GM19238 (cell line): ENCODE measurements around the gene HOXD9.

ENCODE experiments used
- DNase-seq: peaks from one replicate; pipeline ENCODE4 v3.0.0; 2011; ENCODE audit warnings: low spot score; ENCODE audit not compliant: insufficient read length

HOXD9 gene

DNA sequence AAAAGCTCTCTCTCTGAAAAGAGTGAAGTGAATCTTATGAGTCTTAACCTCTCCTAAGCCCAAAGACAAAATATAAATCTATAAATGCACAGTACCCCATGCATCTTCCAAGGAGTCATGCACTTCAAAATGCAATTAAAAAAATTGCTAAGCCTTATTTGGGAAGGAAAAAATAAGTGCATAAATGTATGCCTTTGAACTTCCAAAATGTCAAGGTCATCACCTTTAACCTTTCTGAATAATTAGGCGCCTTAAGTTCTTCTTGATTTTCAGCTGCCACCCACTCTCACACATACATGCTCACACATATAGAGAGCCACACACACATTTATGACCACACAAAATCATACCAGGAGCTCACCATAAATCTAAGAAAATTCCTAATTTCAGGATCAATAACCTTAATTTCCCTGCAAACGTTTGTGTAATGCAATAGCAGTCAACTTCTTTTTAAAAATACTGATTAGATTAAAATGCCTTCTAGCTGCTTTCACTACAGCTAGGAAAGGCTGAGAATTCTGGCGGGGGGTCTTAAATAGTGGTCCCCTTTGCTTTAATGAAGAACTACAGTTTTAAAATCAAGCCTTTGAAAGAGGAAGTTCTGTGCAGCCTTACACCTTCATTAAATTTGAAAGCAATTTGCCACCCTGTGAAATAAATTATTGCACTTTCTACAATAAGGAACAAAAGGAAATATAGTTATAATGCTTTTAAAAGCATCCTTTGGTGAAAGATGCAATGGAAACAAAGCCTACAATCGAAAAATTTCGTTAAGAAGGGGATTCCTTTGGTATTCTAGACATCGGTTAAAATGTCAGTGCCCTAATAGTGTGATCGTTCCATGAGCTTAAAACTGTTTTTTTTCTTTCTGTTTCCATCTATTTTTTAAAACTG is 11.9 kb upstream of the HOXD9 start:
- DNase-seq, result no peak

DNA sequence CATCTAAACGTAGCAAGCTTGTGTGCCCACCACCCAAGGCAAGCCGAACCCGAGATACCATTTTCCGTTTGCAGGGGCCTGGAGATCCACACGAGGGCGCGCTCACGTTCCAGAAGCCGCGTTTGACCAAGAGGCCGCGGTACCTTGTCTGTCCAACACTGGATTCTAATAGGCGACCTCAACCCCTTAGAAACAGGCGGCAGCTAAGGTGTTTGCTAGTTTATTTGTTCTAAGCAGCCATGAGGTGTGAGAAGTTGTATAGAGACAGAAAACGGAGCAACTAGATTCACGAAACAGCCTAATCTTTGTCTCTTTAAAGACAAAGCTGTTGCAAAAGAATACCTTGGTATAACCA is 11.2 kb upstream of the HOXD9 start:
- no peak for DNase-seq

DNA sequence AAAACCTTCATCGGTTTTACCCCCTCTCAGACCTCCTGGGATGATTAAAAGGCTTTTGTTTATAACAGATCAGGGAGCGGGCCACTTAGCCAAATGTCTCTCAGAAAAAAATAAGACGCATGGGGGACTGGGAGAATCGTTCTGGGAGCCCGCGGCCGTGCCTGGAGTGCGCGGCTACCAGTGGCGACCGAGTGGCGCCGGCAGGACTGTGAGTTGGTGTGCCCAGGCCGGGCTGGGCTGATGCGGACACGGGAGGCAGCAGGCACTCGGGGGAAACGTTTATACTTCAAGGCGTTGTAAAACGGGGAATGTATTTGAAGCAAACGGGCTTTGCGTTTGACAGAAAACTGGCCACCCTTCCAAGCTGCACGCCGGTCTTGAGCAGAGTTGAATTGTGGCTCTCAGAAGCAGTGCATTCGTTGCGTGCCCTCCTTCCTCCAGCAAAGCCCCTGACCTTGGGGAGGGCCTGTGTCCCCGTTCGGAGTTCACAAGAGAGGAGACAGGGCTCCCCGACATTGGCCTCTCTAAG is 10.6 kb upstream of the HOXD9 start:
- DNase-seq, result no peak

DNA sequence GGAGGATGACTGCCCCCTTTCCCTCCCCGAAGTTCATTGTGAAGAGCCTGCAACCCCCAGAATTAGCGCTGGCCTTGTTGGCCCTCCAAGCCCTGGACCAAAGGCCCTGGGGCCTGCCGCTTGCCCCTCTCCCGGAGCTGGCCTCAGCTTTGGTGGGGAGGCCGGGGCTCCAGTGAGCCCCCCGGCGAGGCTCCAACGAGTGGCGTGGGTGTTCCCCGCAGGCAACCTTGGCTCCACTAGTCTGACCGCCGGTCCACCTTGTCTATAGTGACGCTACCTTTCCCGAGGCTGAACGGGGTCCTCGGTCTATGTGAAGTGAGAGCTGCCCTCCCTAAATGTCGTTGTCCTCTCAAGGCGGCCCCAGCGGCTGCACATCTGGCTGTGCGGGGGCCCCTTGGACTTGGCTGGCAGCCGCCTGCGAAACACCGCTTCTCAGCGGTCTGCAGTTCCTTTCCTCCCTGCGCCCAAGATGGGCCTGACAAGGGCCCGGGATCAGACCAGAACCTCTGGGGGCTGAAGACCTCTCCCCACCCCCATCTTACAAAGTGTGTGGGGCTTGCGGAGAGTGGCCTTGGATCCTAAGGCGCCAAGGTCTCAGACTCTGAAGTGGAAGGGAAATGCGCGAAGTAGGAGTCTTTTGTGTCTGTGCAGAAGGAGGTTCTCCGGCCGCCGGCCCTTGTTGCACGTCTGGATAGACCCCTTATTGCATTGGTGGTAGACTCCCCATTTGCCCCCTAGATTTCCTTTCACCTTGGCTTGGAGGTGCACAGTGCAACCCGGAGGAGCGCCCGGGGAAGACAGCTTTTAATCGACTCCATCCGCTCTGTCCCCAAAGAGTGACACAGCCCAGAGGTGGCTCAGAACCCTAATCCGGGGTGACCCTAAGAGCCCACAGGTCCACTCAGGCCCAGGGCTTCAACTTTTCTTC is 9.9 kb upstream of the HOXD9 start:
- DNase-seq, result no peak

DNA sequence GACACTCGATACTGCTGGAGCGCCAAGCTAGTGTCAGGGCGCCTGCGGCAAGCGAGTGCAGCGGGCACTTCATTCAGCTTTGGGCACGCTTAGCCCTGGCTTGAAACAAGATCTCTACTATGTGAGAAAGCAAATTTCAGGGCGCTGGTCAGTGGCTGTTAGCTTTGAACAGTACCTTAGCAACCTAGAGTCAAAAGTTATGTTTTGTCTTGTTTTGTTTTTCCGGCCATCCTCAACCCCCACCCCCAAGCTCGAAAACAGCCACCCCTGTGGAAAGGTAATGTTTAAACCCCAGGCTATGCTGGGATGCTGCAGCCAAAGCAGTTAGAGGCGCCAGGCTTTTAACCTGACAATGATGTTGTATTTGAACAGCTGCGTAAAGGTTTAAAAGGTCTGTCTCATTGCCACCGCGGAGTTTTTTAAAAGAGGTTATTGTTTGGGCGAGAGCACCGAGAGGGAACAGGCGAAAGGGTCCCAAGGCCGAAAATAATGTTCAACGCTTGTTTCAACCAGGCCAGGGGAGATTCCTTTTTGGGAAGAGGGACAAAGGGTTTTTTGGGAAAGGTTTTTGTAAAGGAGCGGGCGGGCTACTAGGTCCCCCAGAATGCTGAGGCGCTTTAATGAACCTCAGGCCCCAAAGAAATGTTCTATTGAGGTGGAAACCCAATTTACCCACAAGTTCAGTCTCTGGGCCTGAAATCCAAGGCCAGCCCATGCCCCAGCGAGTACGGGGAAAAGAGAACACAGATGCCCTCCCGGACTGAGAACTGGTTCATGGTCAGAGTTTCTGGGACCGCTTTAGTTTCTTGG is 8.2 kb upstream of the HOXD9 start:
- no peak for DNase-seq

DNA sequence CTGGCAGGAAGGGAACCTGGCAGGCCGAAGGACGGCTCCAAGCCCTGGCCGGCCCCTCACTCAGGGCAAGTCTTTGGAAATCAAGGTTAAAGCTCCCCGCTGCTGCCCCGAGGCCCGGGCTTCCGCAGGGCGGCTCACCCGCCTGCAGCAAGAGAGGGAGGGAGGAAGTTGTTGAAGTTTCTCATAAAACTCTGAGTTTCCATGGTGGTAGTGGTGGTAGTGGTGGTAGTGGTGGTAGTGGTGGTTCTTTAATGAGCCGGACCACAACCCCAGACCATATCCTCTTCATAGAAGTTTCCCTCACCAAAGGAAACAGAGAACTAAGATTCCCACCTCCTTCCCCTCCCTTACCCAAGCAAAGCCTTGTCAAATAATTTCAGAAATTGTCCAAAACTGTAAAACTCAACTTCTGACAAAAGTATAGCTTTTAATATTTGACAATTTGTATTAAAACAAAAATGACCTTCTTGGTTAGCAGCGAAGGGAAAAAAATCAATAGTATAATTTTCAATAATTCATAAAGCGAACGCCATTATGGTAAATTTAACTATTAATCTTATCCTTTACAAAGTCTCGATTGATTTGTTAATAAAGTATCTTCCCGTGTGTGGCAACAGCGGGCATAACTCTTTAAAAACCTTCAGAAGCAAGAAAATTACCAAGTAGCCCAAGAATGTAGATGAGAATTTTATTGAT is 7.4 kb upstream of the HOXD9 start:
- no peak for DNase-seq

DNA sequence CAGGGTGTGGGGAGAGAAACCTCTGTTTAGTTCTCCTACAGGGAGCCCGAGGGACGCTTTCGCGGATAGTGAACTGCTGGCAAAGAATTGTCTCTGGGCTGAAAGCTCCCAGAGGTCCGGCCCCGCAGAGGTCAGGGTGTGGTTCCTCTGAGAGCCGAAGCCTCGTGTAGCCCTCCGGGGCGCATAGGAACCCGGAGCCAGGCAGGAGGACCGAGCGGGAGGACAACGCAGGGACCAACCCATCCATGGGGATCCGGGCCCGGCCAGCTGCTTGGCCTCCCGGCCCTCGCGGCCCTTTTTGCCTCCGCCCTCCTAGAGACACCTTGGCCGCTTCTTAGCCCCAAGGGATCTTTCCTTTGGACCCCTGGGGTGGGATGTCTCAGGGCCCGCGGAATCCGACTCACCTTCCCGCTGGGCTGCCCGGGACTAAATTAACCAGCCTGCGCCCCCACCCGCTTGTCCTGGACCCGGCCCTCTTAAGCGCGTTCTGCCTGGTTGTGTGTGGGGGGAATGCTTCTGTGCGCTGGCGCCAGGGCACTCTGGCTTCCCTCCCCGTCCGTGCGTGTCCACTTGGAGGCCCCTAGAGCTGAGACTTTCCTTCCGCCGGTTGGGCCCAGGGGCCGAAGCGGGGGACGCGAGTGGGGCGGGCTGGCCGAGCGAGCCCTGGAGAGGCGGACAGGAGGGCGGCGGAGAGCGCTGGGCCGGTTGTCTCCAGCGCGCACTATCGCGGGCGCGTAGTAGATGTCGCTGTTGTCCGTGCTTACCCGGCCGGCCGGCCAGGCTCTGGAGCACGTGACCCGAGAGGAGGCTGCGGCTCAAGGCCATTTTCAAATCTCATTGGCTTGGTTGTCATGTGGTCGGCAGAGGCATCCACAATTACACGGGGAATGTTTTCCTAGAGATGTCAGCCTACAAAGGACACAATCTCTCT is 6.4 kb upstream of the HOXD9 start, which contains the start of gene HOXD10:
Gene HOXD10, plus strand, starts transcription at position 896 of the 931 bp plus-strand sequence. CDS start 56 bp downstream, outside the sequence.
- DNase-seq, result no peak

DNA sequence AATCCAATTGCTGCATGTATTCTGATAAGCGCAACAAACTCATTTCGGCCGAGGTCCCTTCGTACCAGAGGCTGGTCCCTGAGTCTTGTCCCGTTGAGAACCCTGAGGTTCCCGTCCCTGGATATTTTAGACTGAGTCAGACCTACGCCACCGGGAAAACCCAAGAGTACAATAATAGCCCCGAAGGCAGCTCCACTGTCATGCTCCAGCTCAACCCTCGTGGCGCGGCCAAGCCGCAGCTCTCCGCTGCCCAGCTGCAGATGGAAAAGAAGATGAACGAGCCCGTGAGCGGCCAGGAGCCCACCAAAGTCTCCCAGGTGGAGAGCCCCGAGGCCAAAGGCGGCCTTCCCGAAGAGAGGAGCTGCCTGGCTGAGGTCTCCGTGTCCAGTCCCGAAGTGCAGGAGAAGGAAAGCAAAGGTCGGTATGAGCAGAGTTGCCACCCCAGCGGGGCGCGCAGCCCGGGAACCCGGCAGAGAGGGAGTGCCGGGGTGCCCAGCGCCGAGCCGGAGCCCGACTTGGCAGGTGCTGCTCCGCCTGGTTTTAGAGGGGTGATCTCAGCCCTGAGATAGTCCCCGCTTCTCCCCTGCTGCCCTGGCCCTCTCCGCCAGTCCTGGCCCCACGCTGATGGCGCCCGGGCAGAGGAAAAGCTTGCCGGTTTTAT is 5.2 kb upstream of the HOXD9 start:
- no peak for DNase-seq

DNA sequence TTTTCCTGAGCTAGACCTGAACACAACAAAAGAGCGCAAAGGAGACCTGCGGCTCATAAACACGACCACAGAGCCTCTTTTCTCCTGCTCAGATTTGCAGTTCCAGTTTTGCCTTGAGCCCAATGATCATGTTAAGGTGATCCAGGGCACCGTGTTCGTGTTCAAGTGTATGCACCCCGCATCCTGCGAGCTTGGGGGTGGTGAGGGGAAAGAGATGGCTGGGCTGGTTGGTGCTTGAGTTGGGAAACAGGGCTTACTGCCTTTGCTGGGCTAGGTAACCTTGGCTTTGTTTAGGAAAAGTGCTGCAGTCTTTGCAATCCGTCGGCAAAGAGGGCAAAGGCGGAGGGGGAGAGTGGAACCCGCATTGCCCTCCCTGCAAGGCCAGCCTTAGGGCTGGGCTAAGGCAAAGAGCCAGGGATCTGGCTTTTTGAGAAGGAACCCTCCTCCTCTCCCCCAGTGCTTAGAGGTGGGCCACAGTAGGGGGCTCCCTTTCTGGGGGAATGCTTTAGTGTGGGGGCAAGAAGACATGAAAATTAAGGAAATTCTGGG is 4.6 kb upstream of the HOXD9 start:
- DNase-seq, result no peak

DNA sequence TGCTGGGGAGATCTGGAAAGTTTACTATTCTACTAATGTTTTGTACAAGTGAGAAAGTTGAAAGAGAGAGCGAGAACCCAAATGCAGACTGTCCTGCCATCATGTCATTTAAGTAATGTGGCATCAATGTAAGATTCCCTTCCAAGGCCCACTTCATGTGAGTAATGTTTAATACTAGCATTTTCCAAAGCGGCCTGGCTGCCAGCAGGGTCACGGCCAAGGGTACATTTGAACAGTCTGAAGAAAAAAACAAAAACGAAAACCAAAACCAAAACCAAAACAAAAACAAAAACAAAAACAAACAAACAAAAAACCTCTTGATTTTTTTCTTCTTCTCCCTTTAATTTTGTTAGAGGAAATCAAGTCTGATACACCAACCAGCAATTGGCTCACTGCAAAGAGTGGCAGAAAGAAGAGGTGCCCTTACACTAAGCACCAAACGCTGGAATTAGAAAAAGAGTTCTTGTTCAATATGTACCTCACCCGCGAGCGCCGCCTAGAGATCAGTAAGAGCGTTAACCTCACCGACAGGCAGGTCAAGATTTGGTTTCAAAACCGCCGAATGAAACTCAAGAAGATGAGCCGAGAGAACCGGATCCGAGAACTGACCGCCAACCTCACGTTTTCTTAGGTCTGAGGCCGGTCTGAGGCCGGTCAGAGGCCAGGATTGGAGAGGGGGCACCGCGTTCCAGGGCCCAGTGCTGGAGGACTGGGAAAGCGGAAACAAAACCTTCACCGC is 3.7 kb upstream of the HOXD9 start:
- no peak for DNase-seq

DNA sequence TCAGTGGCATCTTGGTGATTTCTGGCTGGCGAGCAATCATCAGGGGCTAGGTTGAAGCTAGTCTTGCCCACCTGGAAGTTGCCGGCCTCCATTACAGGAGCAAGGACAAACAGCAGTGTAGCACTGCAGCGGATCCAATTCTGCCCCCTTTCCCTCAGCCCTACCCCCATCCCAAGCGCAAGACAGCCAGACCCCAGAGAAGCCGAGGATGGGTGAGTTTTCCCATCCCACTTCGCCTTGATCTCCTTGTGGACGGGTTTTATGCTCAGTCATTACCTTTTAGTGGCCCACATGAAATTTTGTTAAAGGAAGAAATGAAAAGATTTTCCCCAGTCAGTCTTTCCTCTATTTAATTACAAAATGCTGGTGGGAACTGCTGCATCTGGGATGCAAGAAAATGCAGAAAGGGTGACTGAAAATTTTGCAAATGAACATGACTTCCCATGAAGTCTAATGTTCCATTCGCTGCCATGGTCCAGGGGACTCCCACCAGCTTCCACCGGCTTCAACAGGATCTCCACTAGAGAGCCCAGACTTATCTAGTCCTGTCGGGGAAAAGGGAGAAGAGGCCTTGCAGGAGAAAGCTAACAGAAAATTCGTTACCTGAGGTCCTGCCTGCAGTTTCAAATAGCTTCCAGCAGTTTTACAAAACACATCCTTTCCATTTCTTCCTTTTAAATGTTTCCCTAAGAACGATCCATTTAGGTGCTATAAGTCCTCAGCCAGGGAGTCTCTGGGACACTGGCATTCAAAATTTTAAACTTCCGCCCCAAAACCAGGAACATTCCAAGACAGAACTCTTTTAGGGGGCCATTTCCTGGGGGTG is 1.9 kb upstream of the HOXD9 start:
- no peak for DNase-seq

DNA sequence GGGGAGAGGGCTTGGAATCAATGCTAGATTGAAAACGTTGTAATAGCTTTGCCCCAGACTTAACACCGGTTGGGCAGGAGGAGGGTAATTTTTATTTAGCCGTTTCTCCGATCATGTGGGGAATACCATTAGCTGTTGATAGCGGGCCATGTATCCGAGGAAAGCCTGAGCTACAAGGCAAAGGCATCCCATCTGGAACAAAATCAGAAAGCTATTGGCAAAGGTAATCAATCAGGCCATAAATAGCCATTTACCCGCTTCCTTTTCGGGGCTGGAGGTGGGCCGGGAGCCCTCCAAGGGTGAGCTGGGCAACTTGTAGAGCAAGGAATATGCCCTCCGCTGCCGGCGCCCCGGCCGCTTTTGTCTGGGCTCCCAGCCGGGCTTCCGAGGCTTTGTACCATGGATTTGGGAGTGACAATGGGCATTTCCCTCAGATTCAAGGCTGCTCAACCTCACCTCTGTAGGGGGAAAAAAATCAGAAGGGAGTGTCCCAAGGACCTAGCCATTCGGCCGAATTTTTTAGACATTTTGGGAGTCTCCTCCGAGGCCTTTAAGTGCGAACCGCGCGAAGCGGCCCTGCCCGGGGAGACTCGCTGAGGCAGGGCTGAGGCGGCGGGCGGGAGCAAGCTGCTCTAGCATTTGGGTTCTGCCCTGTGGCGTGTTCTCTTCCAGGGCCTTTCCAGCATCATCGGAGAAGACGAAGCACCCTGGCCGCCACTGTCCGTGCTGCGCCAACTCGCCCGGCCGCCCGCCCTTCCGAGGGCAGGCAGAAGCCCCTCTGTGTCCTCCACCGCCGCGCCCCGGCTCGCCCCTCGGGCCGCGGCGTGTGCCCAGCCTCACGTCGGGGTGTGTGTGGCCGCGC is 1.1 kb upstream of the HOXD9 start:
- no peak for DNase-seq

DNA sequence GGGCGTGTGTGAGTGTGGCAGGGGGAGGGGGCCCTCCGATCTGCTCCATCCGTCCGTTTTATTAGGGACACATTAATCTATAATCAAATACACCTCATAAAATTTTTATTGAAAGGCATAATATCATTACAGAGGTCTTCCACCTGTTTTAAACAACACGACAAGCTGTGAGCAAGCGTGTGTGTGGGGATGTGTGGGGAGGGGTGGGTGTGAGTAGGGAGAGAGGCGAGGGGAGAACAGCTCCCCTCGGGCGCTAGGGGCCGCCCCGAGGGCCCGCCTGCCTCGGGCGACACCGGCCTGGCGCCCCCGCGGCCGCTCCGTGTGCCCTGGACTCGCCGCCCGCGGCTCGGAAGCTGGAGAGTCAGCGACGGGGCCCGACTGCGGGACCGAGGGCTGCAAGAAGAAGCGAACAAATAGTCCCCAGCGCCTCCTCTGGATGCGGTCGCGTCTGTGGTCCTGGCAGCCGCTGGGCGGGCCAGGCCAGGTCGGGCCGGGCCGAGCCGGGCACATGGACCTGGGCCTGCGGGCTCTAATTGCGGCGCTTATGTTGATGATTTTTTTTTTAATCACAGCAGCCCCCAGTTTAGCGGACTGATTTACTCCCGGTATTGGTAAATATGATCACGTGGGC is 352 bp upstream of the HOXD9 start:
- DNase-seq, result no peak

DNA sequence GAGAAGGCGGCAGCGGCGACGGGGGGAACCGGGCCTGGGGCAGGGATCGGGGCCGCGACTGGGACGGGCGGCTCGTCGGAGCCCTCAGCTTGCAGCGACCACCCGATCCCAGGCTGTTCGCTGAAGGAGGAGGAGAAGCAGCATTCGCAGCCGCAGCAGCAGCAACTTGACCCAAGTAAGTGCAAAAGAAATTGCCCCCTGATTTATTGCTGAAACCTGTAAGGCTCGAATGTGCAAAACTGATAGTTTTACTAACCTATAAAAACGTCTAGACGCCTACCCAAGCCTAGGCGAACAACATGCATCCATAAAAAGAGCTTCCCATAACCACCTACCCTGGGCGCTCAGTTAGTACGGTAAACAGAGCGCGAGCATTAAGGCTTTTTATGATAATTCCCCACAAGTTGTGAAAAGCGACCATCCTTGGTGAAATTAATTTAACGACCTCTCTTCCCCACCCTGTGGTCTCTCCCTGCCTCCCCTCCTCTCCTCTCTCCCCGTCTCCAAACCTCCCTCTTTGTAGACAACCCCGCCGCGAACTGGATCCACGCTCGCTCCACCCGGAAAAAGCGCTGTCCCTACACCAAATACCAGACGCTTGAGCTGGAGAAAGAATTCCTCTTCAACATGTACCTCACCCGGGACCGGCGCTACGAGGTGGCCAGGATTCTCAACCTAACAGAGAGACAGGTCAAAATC is 1.0 kb downstream of the HOXD9 start:
- no peak for DNase-seq
